Measurements from ENCODE around the gene CHMP5. TPM values are rescaled to one million over a fixed set of nuclear protein-coding genes. Genes with fewer than 3 reads are reported as not detected.

CHMP5 gene
- total RNA-seq, 1 experiment from 2014 or later: 74.4 TPM

- intact Hi-C loops (cut with micrococcal nuclease; ENCODE audit: unreplicated experiment): loop anchor here (5.0 to 10.0 kb wide), 2 partner anchors 55 to 637 kb away; partner anchors contain the start of gene B4GALT1
Measured at GRCh38 chr9:33222031-33222430, 42.8 kb upstream of the CHMP5 start.

GRCh38 chr9:33223696-33224095 is 41.2 kb upstream of the CHMP5 start:
- no peaks in the 10 kb centered on the region for H3K9me3 ChIP-seq (ENCODE audit: low read depth, low read length, poor library complexity, severe bottlenecking)
- no peaks in the 10 kb centered on the region for H3K27me3 ChIP-seq (replicated peaks; ENCODE audit: insufficient read depth, low read depth, low read length, poor library complexity)
- ChIA-PET POLR2A (ENCODE audit: low non-redundant PET) (interaction anchor here (0.6 kb wide), 1 partner anchor 1438 kb away, joined by 3 read pairs; no protein-coding TSS in a partner anchor), CTCF (interaction anchor here (0.8 kb wide), 1 partner anchor 21 kb away, joined by 3 read pairs; no protein-coding TSS in a partner anchor)
- H3K4me3 ChIP-seq (ENCODE audit: low read depth, low read length, poor library complexity, severe bottlenecking): no peak overlapping the region
- intact Hi-C loops (cut with micrococcal nuclease; ENCODE audit: unreplicated experiment): loop anchor here (5.0 to 10.0 kb wide), 2 partner anchors 56 to 639 kb away; partner anchors contain the start of gene B4GALT1
- BruUV-seq (replicated peaks): no TSS peak
- TF ChIP-seq CTCF (conservative IDR thresholded peaks at IDR 0.05; ENCODE audit: low read depth, low read length): peak; percentile 40
- no peak for TF ChIP-seq EZH2 (IDR thresholded peaks at IDR 0.05; ENCODE audit: borderline replicate concordance, low read depth, low read length, poor library complexity, severe bottlenecking)
- DNase-seq (ENCODE audit: low spot score): no peak
- H3K4me1 ChIP-seq (ENCODE audit: insufficient read depth, low read length, poor library complexity, severe bottlenecking): peaks cover 10% of the 10 kb centered on the region
- H3K27ac ChIP-seq (ENCODE audit: low read depth, low read length, poor library complexity, severe bottlenecking): no peak overlapping the region
- H3K36me3 ChIP-seq (ENCODE audit: insufficient read depth, low read length, poor library complexity, severe bottlenecking): no peaks in the 10 kb centered on the region

More at GRCh38 chr9:33222031-33222430, 42.8 kb upstream of the CHMP5 start:
- H3K4me1 ChIP-seq (ENCODE audit: insufficient read depth, low read length, poor library complexity, severe bottlenecking): peaks cover 10% of the 10 kb centered on the region
- H3K36me3 ChIP-seq (ENCODE audit: insufficient read depth, low read length, poor library complexity, severe bottlenecking): no peaks in the 10 kb centered on the region
- no peak overlapping the region for H3K27ac ChIP-seq (ENCODE audit: low read depth, low read length, poor library complexity, severe bottlenecking)
- ChIA-PET POLR2A (ENCODE audit: low non-redundant PET) (interaction anchor here (0.6 kb wide), 1 partner anchor 35 kb away, joined by 3 read pairs; no protein-coding TSS in a partner anchor), CTCF (no interaction called here)
- no peak for DNase-seq (ENCODE audit: low spot score)
- no peak overlapping the region for H3K4me3 ChIP-seq (ENCODE audit: low read depth, low read length, poor library complexity, severe bottlenecking)
- no TSS peak for BruUV-seq (replicated peaks)
- no peaks in the 10 kb centered on the region for H3K27me3 ChIP-seq (replicated peaks; ENCODE audit: insufficient read depth, low read depth, low read length, poor library complexity)
- H3K9me3 ChIP-seq (ENCODE audit: low read depth, low read length, poor library complexity, severe bottlenecking): no peaks in the 10 kb centered on the region
- TF ChIP-seq CTCF (conservative IDR thresholded peaks at IDR 0.05; ENCODE audit: low read depth, low read length): no peak

- Histone ChIP-seq H3K36me3 (ENCODE audit: insufficient read depth, low read length, poor library complexity, severe bottlenecking) (no peaks in the 10 kb centered on the region), H3K27ac (ENCODE audit: low read depth, low read length, poor library complexity, severe bottlenecking) (no peak overlapping the region), H3K9me3 (ENCODE audit: low read depth, low read length, poor library complexity, severe bottlenecking) (no peaks in the 10 kb centered on the region), H3K4me3 (ENCODE audit: low read depth, low read length, poor library complexity, severe bottlenecking) (no peak overlapping the region), H3K4me1 (ENCODE audit: insufficient read depth, low read length, poor library complexity, severe bottlenecking) (peaks cover 10% of the 10 kb centered on the region), H3K27me3 (replicated peaks; ENCODE audit: insufficient read depth, low read depth, low read length, poor library complexity) (no peaks in the 10 kb centered on the region)
- POLR2A ChIA-PET (ENCODE audit: low non-redundant PET): interaction anchor here (0.6 kb wide), 1 partner anchor 222 kb away, joined by 3 read pairs; no protein-coding TSS in a partner anchor
- intact Hi-C loops (cut with micrococcal nuclease; ENCODE audit: unreplicated experiment): loop anchor here (1.0 to 10.0 kb wide), 2 partner anchors 144 to 641 kb away; no protein-coding TSS in a partner anchor
- CTCF ChIA-PET: interaction anchor here (0.7 to 1.2 kb wide), 4 partner anchors 11 to 143 kb away, joined by 3 to 5 read pairs (median 4); no protein-coding TSS in a partner anchor
- peak; percentile 82 for DNase-seq (ENCODE audit: low spot score)
- TF ChIP-seq EZH2 (IDR thresholded peaks at IDR 0.05; ENCODE audit: borderline replicate concordance, low read depth, low read length, poor library complexity, severe bottlenecking): no peak
- peak; percentile 79 for TF ChIP-seq CTCF (conservative IDR thresholded peaks at IDR 0.05; ENCODE audit: low read depth, low read length)
- no TSS peak for BruUV-seq (replicated peaks)
Measured at GRCh38 chr9:33225319-33226147, 39.3 kb upstream of the CHMP5 start.
